ENCODE measurements around the gene ERGIC1. TPM values are rescaled to one million over a fixed set of nuclear protein-coding genes. Genes with fewer than 3 reads are reported as not detected.

The ERGIC1 gene
- total and polyA plus RNA-seq, 2 of the 8 experiments (the other 6 are each of a cell fraction or from before 2014, with no cell fraction given), result 95.3 to 106 TPM

- no peak overlapping the region for H2BK15ac ChIP-seq (ENCODE audit: low read length)
- H3K27ac ChIP-seq (ENCODE audit: low read depth, low read length), result no peak overlapping the region
- no peak overlapping the region for H2AK5ac ChIP-seq (ENCODE audit: low read depth, low read length)
- H3K18ac ChIP-seq (ENCODE audit: extremely low read depth, low read length), result no peak overlapping the region
- peaks cover 2 to 8% of the 10 kb centered on the region in 2 experiments for H4K20me1 ChIP-seq (replicated peaks in 1 of 2; ENCODE audit: control insufficient read depth in 1 of 2, insufficient read depth in 2 of 2, low read length in 2 of 2)
- no peak overlapping the region for H3K9ac ChIP-seq (replicated peaks in 1 of 4; ENCODE audit: extremely low read depth in 1 of 4, low read depth in 3 of 4, low read length in 3 of 4)
- no peaks in the 10 kb centered on the region for H3K79me1 ChIP-seq (ENCODE audit: low read depth, low read length)
- ChIA-PET POLR2A (ENCODE audit: partially characterized antibody) (interaction anchor here (0.6 to 1.7 kb wide), 2 partner anchors 81 to 218 kb away, joined by 3 to 4 read pairs; no protein-coding TSS in a partner anchor), CTCF (ENCODE audit: partially characterized antibody) (interaction anchor here (0.7 to 12.2 kb wide), 21 partner anchors 10 to 267 kb away, joined by 3 to 206 read pairs (median 5); partner anchors contain the start of gene RPL26L1)
- no peaks in the 10 kb centered on the region for H3K4me1 ChIP-seq (replicated peaks in 1 of 4; ENCODE audit: control insufficient read depth in 3 of 4, insufficient read depth in 4 of 4, low read length in 3 of 4)
- H3K4me2 ChIP-seq (ENCODE audit: insufficient read depth in 1 of 2, low read depth in 2 of 2, low read length in 2 of 2), result no peak overlapping the region
- H3K4ac ChIP-seq (replicated peaks; ENCODE audit: insufficient read length, low read depth, low read length), result no peak overlapping the region
- no peak overlapping the region for H2BK5ac ChIP-seq (ENCODE audit: low read depth, low read length)
- H3K27me3 ChIP-seq (replicated peaks in 1 of 4; ENCODE audit: control insufficient read depth in 3 of 4, extremely low read depth in 1 of 4, insufficient read depth in 3 of 4, low read length in 3 of 4), result no peaks in the 10 kb centered on the region
- H2BK12ac ChIP-seq (ENCODE audit: low read depth, low read length), result no peak overlapping the region
- no peak overlapping the region for H3K23ac ChIP-seq (ENCODE audit: insufficient read length)
- no peak overlapping the region for H2BK20ac ChIP-seq (ENCODE audit: low read length)
- H3K9me3 ChIP-seq (ENCODE audit: insufficient read depth in 2 of 2, low read depth in 1 of 2, low read length in 1 of 2), result no peaks in the 10 kb centered on the region
- H3K4me3 ChIP-seq (ENCODE audit: extremely low read depth in 1 of 4, insufficient read depth in 2 of 4, low read depth in 3 of 4, low read length in 4 of 4), result no peak overlapping the region
- FAIRE-seq (no peak), DNase-seq (ENCODE audit: low read depth in 1 of 2, low spot score in 2 of 2) (no peak)
- no peak overlapping the region for H2BK120ac ChIP-seq (replicated peaks; ENCODE audit: low read depth, low read length)
- TF ChIP-seq CHD2 (IDR thresholded peaks at IDR 0.05; ENCODE audit: low read length) (no peak), ATF3 (IDR thresholded peaks at IDR 0.05; ENCODE audit: insufficient read depth, low read depth, low read length) (no peak), CBX8 (IDR thresholded peaks at IDR 0.05; ENCODE audit: borderline replicate concordance, low read depth, low read length) (no peak)
- peaks cover 3 to 29% (median 21%) of the 10 kb centered on the region in 4 experiments; a peak in 7 of 8 replicates for H3K36me3 ChIP-seq (ENCODE audit: control insufficient read depth in 2 of 4, insufficient read depth in 4 of 4, low read length in 3 of 4)
- H4K91ac ChIP-seq (replicated peaks; ENCODE audit: insufficient read length, low read length), result no peak overlapping the region
- no peaks in the 10 kb centered on the region for H3K79me2 ChIP-seq (ENCODE audit: control insufficient read depth in 1 of 2, insufficient read depth in 2 of 2, low read length in 2 of 2)
- H3K23me2 ChIP-seq (ENCODE audit: low read depth, low read length), result no peaks in the 10 kb centered on the region
- whole genome bisulfite sequencing, 2 experiments (ENCODE audit: extremely low coverage in 1 of 2, insufficient coverage in 1 of 2, insufficient read length in 1 of 2, insufficient replicate concordance in 2 of 2, low coverage in 1 of 2, low lambda C conversion rate in 2 of 2, missing lambda C conversion rate in 1 of 2), result 88% methylated on average over 4 of the region's 4 CpGs; no CpG with 5 or more reads in 1 of the 2 experiments
- no peak overlapping the region for H3K56ac ChIP-seq (replicated peaks; ENCODE audit: insufficient read length, low read depth, low read length)
- no peak overlapping the region for H4K5ac ChIP-seq (ENCODE audit: insufficient read length, low read depth, low read length)
- H2AFZ ChIP-seq (ENCODE audit: low read length), result no peak overlapping the region
- no peak overlapping the region for H4K8ac ChIP-seq (ENCODE audit: extremely low read depth, insufficient read depth, low read length)
- no peak overlapping the region for H3K14ac ChIP-seq (ENCODE audit: insufficient read length)
Observed at GRCh38 chr5:172933238-172933637, 99.2 kb downstream of the ERGIC1 start.
